DMS153 treated with DMSO at 0.1 percent for 48 hours (cell line): ENCODE data around the gene GFPT2.

Experiments used
- DNase-seq: peaks from one replicate; lab custom pipeline; 2025; ENCODE audit not compliant: unreplicated experiment; lab: John Stamatoyannopoulos, UW

The GFPT2 gene

GRCh38 chr5:180352116-180353047 lies 754 bp downstream of the GFPT2 start:
- DNase-seq: no peak

- DNase-seq: no peak
These were observed 2.2 kb downstream of the GFPT2 start for GRCh38 chr5:180350711-180351465.

GRCh38 chr5:180350296-180350695 lies 2.8 kb downstream of the GFPT2 start:
- DNase-seq: no peak

DNA sequence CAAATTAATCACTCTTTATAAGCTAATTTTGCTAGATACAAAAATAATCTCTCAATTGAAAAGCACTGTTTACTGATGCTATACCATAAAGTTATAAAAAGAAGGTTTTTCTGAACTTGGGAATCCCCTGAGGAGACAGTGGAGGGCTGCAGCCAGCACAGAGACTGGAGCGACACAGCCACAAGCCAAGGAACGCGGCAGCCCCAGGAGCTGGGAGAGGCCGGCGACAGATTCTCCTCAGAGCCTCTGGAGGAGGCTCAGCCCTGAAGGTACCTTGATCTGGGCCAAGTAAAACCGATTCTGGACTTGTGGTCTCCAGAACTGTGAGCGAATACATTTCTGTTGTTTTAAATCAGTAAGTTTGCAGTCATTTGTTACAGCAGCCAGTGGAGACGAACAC lies 3.7 kb downstream of the GFPT2 start:
- DNase-seq: no peak

DNA sequence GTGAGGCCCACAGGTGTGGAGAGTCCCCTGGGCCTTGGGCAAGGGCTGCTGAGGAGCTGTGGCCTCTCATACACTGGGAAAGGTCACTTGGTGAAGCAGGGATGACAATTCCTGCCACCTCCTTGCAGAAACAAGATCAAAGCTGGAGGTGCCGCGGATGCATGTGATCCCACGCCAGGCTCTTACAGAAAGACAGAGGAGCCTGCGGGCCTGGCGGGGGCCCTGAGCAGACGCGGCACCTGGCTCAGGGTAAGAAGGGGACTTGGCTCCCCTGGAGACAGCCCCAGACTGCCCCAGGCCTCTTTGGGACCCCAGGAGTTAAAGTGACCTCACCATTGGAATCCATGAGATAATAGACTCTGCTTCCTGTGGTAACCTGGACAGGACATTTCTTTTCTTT lies 4.8 kb downstream of the GFPT2 start:
- DNase-seq: no peak

DNA sequence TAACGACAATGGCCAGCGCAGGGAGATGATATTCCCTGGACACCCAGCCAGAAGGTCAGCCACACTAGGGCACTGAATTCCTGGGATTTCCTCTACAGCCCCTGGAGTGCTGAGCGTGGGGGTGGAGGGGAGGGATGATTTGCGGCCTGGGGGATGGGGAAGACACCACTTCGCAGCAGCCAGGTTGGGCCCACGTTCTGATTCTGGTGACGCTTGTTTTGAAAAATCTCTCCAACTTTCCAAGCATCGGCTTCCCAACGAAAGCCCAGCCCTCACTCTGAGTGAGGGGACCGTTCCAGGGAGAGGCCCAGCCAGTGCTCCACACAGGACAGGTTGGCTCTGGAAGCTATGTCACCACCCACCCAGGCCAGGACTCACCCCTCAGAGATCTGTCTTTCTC lies 5.4 kb downstream of the GFPT2 start:
- no peak for DNase-seq

DNA sequence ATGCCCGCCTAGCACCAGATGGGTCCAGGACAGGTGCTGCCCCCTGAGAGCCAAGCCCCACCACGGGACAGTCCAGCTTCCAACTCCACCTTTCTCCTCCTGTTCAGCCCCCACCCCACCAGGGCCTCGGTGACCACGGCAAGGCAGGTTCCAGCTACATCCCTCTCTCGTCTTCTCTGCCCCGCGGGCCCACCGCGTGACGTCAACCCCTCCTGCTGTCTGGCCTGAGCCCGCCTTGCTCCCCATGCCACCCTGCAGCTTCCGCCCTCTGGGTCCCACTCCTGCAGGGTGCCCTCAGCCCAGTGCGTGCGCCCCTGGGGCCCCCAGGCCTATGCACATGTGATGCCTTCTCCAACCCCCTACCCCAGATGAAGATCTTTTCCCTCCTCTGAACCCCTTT lies 6.8 kb downstream of the GFPT2 start:
- no peak for DNase-seq

GRCh38 chr5:180345781-180346180 lies 7.4 kb downstream of the GFPT2 start:
- DNase-seq: no peak

GRCh38 chr5:180345186-180345585 lies 8.0 kb downstream of the GFPT2 start:
- DNase-seq: no peak

DNA sequence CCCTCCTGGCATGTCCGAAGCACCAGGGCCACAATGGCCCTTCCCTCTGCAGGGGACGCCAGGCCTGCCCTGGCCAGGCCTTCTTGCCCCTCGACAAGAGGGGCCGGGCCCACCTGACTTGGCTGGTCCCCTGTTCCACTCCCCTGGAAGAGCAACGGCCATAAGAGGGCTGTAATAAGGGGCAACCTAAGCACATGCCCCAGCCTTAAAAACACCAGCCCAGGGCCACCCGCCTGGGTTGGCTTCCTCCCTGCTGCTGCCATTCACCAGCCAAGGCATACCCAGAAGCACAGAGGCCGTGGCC lies 8.5 kb downstream of the GFPT2 start:
- DNase-seq: no peak

GRCh38 chr5:180343831-180344695 lies 9.1 kb downstream of the GFPT2 start:
- no peak for DNase-seq

GRCh38 chr5:180343110-180343830 lies 9.9 kb downstream of the GFPT2 start:
- no peak for DNase-seq

- no peak for DNase-seq
These were observed 11.5 kb downstream of the GFPT2 start for GRCh38 chr5:180341595-180341994.

- no peak for DNase-seq
These were observed 12.3 kb downstream of the GFPT2 start for GRCh38 chr5:180340856-180341255.

DNA sequence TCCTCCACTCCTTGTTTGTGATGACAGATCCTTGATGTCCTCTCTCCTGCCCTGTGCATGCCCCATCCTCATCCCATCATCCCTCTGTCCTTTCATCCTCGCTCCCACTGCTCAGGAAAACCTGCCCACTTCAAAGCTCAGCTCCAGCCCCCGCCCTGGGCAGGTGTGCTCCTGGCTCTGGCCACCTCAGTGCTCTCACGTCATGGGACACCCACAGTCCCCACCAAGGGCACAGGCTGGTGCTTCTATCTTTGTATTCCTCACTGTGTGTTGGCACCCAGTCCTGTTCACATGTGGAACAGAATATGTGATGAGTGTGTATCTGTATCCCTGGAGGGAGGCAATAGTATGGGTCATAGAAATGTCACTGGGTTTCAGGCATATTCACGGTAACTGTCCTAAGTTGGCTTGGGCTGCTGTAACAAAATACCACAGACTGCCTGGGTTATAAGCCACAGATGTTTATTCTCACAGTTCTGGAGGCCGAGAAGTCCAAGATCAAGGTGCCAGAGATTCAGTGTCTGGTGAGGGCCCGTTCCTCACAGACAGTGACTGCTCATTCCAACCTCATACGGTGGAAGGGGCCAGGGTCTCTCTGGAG lies 13.5 kb downstream of the GFPT2 start:
- DNase-seq: no peak

DNA sequence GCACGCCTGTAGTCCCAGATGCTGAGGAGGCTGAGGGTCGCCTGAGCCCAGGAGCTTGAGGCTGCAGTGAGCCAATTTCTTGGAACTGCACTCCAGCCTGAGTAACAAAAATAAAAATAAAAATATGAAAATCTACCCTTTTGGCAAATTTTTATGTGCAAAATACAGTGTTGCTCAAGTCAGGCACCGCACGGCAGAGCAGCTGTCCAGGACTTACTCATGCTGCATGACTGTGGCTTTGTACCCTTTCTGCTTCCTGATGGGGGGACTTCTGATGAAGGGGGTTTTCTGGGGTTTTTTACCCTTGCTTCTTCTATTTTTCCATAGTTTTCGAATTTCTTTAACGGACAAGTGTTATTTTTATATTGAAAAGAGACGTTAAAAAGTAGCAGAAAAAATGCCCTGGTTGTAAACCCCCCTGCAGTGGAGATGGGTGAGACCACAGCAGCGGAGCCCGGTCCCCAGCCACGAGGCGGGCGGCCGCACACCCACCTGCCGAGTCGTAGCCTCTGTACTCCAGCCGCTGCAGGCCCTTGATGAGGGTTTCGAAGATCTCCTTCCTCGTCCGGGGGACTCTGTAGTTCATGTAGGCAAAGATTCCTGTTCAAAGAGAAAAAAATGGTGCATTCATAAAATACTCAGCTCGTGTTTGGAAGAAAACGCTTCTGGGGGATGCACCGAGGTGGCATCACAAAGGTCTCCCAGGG lies 15.0 kb downstream of the GFPT2 start:
- DNase-seq: no peak

DNA sequence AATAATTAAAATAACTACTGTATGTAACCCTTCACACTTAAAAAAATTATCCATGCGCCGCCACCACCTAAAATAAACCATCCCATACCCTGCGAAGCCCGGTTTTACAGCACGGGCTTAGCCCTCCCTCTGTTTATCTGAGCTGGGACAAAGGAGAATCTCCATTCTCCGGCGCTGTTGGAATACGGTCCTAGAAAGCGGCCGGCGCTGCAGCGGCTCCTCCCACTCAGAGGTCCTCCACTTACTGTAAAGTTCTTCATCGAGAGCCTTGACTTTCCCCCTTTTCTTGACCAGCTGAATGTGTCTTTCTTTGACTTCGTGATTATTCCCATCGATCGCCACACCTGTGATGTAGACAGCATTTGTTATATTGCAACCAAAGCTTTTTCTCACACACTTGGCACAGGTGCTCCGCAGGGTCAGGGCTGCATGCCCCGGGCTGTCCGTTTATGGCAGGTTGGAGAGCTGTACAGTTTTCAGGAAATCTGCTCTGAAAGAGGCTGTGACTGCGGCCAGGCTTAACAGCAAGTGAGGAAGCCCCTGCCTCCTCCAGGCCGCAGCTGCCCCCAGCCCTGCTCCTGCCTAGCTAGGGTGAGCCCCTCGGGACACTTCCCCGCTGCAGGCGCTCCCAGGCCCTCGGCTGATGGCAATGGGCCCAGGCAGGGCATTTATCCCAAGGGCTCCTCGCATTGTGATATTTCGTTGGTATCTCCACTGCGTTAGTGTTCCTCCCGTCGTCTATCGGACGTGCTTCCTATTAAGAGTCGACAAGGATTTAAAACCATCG lies 16.7 kb downstream of the GFPT2 start:
- no peak for DNase-seq

- DNase-seq: no peak
These were observed 17.4 kb downstream of the GFPT2 start for GRCh38 chr5:180335614-180336233.
